Esophagus muscularis mucosa (tissue), 4 donors: ENCODE data around the gene TDRD5.

ENCODE experiments used
- EP300 ChIP-seq: sonication (generic); formaldehyde crosslinking; IDR thresholded peaks from one replicate; pipeline ENCODE4 v1.6.1; 2017; ENCODE audit warnings: antibody characterized with exemption
- POLR2A ChIP-seq: fragments of 450-650 bp; IDR thresholded peaks from one replicate; pipeline ENCODE4 v1.6.1; 2017; ENCODE audit warnings: antibody characterized with exemption, moderate library complexity, mild to moderate bottlenecking, low read depth
- POLR2AphosphoS5 ChIP-seq, 2 donors: sonication (generic); formaldehyde crosslinking; IDR thresholded peaks; one replicate each; pipeline ENCODE4 v1.6.1; 2017; ENCODE audit warnings: antibody characterized with exemption in 2 of 2
- TF ChIP-seq, protein P1 (sequence below), 3 experiments: fragments of 200-600 bp in 2 of 3; fragments of 450-650 bp in 1 of 3; sonication (generic) in 2 of 3; IDR thresholded peaks; one replicate each; pipeline ENCODE4 v1.5.1; 2017 to 2019; ENCODE audit warnings: antibody characterized with exemption in 3 of 3, mild to moderate bottlenecking in 2 of 3, moderate library complexity in 1 of 3

DNA sequence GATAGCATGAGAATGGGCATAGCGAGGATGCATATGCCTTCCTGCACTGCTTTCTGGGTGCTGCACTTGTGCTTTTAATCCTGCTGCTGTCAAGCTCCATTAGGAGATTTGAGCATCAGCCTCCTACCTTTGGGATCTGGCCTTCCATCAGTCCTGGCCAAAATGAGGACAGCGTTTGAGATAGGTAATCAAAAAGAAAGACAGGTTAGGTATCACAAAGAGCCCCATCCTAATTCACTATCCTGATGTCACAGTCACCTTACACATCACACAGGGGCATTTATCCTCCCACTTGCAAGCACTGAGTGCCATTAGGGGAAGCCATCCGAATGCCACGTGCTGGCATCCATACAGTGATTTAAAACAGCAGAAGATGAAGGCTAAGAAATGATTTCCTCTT, 138.2 kb downstream of the TDRD5 start:
- TF ChIP-seq, protein P1, sequence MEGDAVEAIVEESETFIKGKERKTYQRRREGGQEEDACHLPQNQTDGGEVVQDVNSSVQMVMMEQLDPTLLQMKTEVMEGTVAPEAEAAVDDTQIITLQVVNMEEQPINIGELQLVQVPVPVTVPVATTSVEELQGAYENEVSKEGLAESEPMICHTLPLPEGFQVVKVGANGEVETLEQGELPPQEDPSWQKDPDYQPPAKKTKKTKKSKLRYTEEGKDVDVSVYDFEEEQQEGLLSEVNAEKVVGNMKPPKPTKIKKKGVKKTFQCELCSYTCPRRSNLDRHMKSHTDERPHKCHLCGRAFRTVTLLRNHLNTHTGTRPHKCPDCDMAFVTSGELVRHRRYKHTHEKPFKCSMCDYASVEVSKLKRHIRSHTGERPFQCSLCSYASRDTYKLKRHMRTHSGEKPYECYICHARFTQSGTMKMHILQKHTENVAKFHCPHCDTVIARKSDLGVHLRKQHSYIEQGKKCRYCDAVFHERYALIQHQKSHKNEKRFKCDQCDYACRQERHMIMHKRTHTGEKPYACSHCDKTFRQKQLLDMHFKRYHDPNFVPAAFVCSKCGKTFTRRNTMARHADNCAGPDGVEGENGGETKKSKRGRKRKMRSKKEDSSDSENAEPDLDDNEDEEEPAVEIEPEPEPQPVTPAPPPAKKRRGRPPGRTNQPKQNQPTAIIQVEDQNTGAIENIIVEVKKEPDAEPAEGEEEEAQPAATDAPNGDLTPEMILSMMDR (IDR thresholded peaks at IDR 0.05) = no peak
- no peak for TF ChIP-seq POLR2A
- no peak for TF ChIP-seq POLR2AphosphoS5 (IDR thresholded peaks at IDR 0.05)
- TF ChIP-seq EP300 = no peak
